AG04449 (cell line): ENCODE results near the gene FILIP1L.

ENCODE experiments used
- CTCF ChIA-PET: fragments of 350-600 bp; formaldehyde crosslinking; extraction: SDS; loops from one replicate; lab custom pipeline; 2021; ENCODE audit warnings: antibody characterized with exemption; lab: Yijun Ruan, JAX
- POLR2A ChIA-PET: fragments of 400-600, 350-600 bp; formaldehyde crosslinking; extraction: SDS; loops from one replicate; lab custom pipeline; 2020; ENCODE audit warnings: antibody characterized with exemption, inconsistent platforms; lab: Yijun Ruan, JAX
- DNase-seq: peaks from one replicate; pipeline ENCODE4 v3.0.0-alpha.2; 2010; ENCODE audit warnings: low read depth, low spot score
- H3K4me3 ChIP-seq: 2 replicates; pipeline ENCODE4 v1.5.1; 2011; ENCODE audit warnings: low read depth, mild to moderate bottlenecking, control low read depth, low read length
- TF ChIP-seq, protein P1 (sequence below): IDR thresholded peaks from one replicate; pipeline ENCODE4 v1.5.1; 2011; ENCODE audit warnings: mild to moderate bottlenecking, moderate library complexity, low read length, control low read depth, inconsistent platforms; ENCODE audit not compliant: insufficient read depth; ENCODE audit errors: missing control alignments

The FILIP1L gene

GRCh38 chr3:100122321-100122720 lies 8.0 kb upstream of the FILIP1L start:
- no peak overlapping the region for H3K4me3 ChIP-seq
- POLR2A ChIA-PET: no interaction called here
- CTCF ChIA-PET: no interaction called here
- DNase-seq: no peak
- TF ChIP-seq, protein P1, sequence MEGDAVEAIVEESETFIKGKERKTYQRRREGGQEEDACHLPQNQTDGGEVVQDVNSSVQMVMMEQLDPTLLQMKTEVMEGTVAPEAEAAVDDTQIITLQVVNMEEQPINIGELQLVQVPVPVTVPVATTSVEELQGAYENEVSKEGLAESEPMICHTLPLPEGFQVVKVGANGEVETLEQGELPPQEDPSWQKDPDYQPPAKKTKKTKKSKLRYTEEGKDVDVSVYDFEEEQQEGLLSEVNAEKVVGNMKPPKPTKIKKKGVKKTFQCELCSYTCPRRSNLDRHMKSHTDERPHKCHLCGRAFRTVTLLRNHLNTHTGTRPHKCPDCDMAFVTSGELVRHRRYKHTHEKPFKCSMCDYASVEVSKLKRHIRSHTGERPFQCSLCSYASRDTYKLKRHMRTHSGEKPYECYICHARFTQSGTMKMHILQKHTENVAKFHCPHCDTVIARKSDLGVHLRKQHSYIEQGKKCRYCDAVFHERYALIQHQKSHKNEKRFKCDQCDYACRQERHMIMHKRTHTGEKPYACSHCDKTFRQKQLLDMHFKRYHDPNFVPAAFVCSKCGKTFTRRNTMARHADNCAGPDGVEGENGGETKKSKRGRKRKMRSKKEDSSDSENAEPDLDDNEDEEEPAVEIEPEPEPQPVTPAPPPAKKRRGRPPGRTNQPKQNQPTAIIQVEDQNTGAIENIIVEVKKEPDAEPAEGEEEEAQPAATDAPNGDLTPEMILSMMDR: no peak

DNA sequence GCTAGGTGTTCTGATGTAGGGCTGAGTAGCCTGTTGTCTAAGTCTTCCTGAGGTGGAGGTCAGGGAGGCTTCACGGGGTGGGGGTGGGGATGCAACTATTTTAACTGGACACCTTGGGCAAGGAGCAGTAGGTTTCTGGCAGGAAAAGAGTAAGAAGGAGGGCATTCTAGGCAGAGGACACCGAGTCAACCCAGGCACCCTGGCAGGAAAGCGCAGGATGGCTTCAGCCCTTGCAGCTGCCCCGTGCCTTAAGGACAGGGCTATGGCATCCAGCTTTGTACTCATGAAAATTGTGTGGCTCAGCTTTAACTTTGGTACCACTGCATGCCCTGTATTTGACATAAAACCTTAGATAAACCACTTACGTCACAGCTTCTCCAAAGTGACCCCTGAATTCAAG lies 6.4 kb upstream of the FILIP1L start:
- POLR2A ChIA-PET: no interaction called here
- CTCF ChIA-PET: no interaction called here

GRCh38 chr3:100120012-100120411 lies 5.7 kb upstream of the FILIP1L start:
- no peak overlapping the region for H3K4me3 ChIP-seq
- DNase-seq: no peak
- POLR2A ChIA-PET: no interaction called here
- CTCF ChIA-PET: no interaction called here
- TF ChIP-seq, protein P1: no peak

More for the DNA sequence above, 6.4 kb upstream of the FILIP1L start:
- no peak overlapping the region for H3K4me3 ChIP-seq
- DNase-seq: no peak
- TF ChIP-seq, protein P1: no peak

GRCh38 chr3:100117093-100117492 lies 2.8 kb upstream of the FILIP1L start:
- TF ChIP-seq, protein P1: no peak
- CTCF ChIA-PET: no interaction called here
- H3K4me3 ChIP-seq: no peak overlapping the region
- POLR2A ChIA-PET: no interaction called here
- no peak for DNase-seq

GRCh38 chr3:100113723-100114412 lies 433 bp downstream of the FILIP1L start:
- no peak overlapping the region for H3K4me3 ChIP-seq
- ChIA-PET CTCF (no interaction called here), POLR2A (no interaction called here)
- no peak for DNase-seq
- TF ChIP-seq, protein P1: no peak

GRCh38 chr3:100111728-100112127 lies 2.6 kb downstream of the FILIP1L start:
- CTCF ChIA-PET: interaction anchor here (0.9 to 1.0 kb wide), 2 partner anchors 19 to 44 kb away, joined by 3 to 4 read pairs; no protein-coding TSS in a partner anchor
- H3K4me3 ChIP-seq: no peak overlapping the region
- no peak for DNase-seq
- POLR2A ChIA-PET: no interaction called here
- TF ChIP-seq, protein P1: no peak
